Endothelial cell of umbilical vein (primary cell): Measurements from ENCODE around the gene AMZ2. TPM values are rescaled to one million over a fixed set of nuclear protein-coding genes. Genes with fewer than 3 reads are reported as not detected.
"Not testable (repeated sequence)": the region's sequence is repeated elsewhere in the genome, so short reads cannot be mapped to it uniquely, and the experiment has no call there.

ENCODE experiments used
- BruUV-seq: library from RNA; stranded (reverse); fragments of 400-500 nt; replicated peaks from 2 replicates; lab custom pipeline; 2021; lab: Mats Ljungman, UMichigan
- CTCF ChIA-PET: fragments of 300-600, 350-600 bp; sonication (Branson Sonifier 250); formaldehyde crosslinking; loops from one replicate; lab custom pipeline; 2021; ENCODE audit warnings: antibody characterized with exemption, inconsistent platforms; lab: Charles Lee
- POLR2A ChIA-PET: fragments of 300-600, 350-600 bp; sonication (Branson Sonifier 250); formaldehyde crosslinking; loops from one replicate; lab custom pipeline; 2021; ENCODE audit warnings: antibody characterized with exemption, inconsistent platforms; lab: Charles Lee
- DNase-seq: peaks from one replicate; pipeline ENCODE4 v3.0.0-alpha.2; 2011; ENCODE audit warnings: low read depth, low spot score
- FAIRE-seq: peaks from 2 replicates; lab custom pipeline; 2011; peaks lifted over from hg19 to GRCh38; lab: Jason Lieb, UNC
- H2AFZ ChIP-seq: 2 replicates; pipeline ENCODE4 v1.6.0; 2012; ENCODE audit warnings: low read depth, low read length, control low read depth, inconsistent platforms
- H3K27ac ChIP-seq: 2 replicates; pipeline ENCODE4 v1.5.1; 2011; ENCODE audit warnings: low read depth, mild to moderate bottlenecking, control low read depth, low read length, moderate library complexity; ENCODE audit not compliant: insufficient read depth
- H3K27me3 ChIP-seq, 2 experiments: 2 replicates each; pipeline versions ENCODE4 v1.6.0 to v1.6.1; 2011; ENCODE audit warnings: low read length in 2 of 2, mixed read lengths in 1 of 2; ENCODE audit not compliant: control insufficient read depth in 2 of 2, insufficient read depth in 2 of 2
- H3K36me3 ChIP-seq, 2 experiments: 2 replicates in 1 of 2; 3 replicates in 1 of 2; pipeline ENCODE4 v1.5.1; 2011; ENCODE audit warnings: low read length in 2 of 2, mild to moderate bottlenecking in 1 of 2, moderate library complexity in 1 of 2; ENCODE audit not compliant: control insufficient read depth in 2 of 2, insufficient read depth in 2 of 2; ENCODE audit errors: extremely low read depth in 1 of 2
- H3K4me1 ChIP-seq: 3 replicates; pipeline ENCODE4 v1.5.1; 2011; ENCODE audit warnings: mild to moderate bottlenecking, low read length; ENCODE audit not compliant: control insufficient read depth, insufficient read depth; ENCODE audit errors: extremely low read depth
- H3K4me2 ChIP-seq: 2 replicates; pipeline ENCODE4 v1.6.1; 2011; ENCODE audit warnings: low read length, control low read depth, mixed read lengths; ENCODE audit not compliant: insufficient read depth
- H3K4me3 ChIP-seq, 3 experiments: fragments of 200-600 bp in 1 of 3; sonication (generic), shearing (Covaris generic) in 1 of 3; replicated peaks in 1 of 3; 2 replicates each; pipeline ENCODE4 v1.5.1; 2011 to 2016; ENCODE audit warnings: control low read depth in 3 of 3, low read length in 3 of 3, mild to moderate bottlenecking in 2 of 3, inconsistent platforms in 1 of 3, low read depth in 1 of 3, moderate library complexity in 1 of 3; ENCODE audit not compliant: insufficient read depth in 1 of 3
- H3K79me2 ChIP-seq: 2 replicates; pipeline ENCODE4 v1.6.0; 2012; ENCODE audit warnings: low read length, inconsistent platforms; ENCODE audit not compliant: control insufficient read depth, insufficient read depth
- H3K9ac ChIP-seq: replicated peaks from 2 replicates; pipeline ENCODE3; 2011; ENCODE audit warnings: low read length, control low read depth; ENCODE audit not compliant: insufficient read depth; ENCODE audit errors: extremely low read depth
- H3K9me1 ChIP-seq: replicated peaks from 3 replicates; pipeline ENCODE4 v1.6.0; 2011; ENCODE audit warnings: mild to moderate bottlenecking, low read length; ENCODE audit not compliant: control insufficient read depth, insufficient read depth; ENCODE audit errors: extremely low read depth
- H3K9me3 ChIP-seq: replicated peaks from 2 replicates; pipeline ENCODE4 v1.5.1; 2012; ENCODE audit warnings: low read length, inconsistent platforms; ENCODE audit not compliant: control insufficient read depth, insufficient read depth
- H4K20me1 ChIP-seq: replicated peaks from 2 replicates; pipeline ENCODE3; 2011; ENCODE audit warnings: mild to moderate bottlenecking, low read length; ENCODE audit not compliant: control insufficient read depth, insufficient read depth; ENCODE audit errors: extremely low read depth
- CTCF ChIP-seq, 2 donors: IDR thresholded peaks; 1 replicate in 1 of 2; 2 replicates in 1 of 2; pipeline ENCODE4 v1.5.1; 2011; ENCODE audit warnings: low read length in 2 of 2, mild to moderate bottlenecking in 2 of 2, moderate library complexity in 2 of 2, control low read depth in 1 of 2, inconsistent platforms in 1 of 2, low read depth in 1 of 2; ENCODE audit not compliant: insufficient read depth in 1 of 2; ENCODE audit errors: extremely low read depth in 1 of 2
- EZH2 ChIP-seq: IDR thresholded peaks from 2 replicates; pipeline ENCODE4 v1.6.1; 2012; ENCODE audit warnings: borderline replicate concordance, low read depth, mild to moderate bottlenecking, moderate library complexity, low read length, inconsistent platforms; ENCODE audit not compliant: severe bottlenecking
- FOS ChIP-seq: IDR thresholded peaks from 2 replicates; pipeline ENCODE4 v1.6.1; 2011; ENCODE audit warnings: mild to moderate bottlenecking, low read length, moderate library complexity, borderline replicate concordance; ENCODE audit not compliant: insufficient read depth
- GATA2 ChIP-seq: IDR thresholded peaks from 2 replicates; pipeline ENCODE4 v1.7.0; 2011; ENCODE audit warnings: low read depth, mild to moderate bottlenecking, moderate library complexity, mixed read lengths, low read length; ENCODE audit not compliant: insufficient read length, insufficient read depth
- JUN ChIP-seq: IDR thresholded peaks from 2 replicates; pipeline ENCODE4 v1.6.1; 2011; ENCODE audit warnings: borderline replicate concordance, low read depth; ENCODE audit not compliant: insufficient read length, insufficient read depth
- MAX ChIP-seq: IDR thresholded peaks from 2 replicates; pipeline ENCODE4 v1.6.1; 2011; ENCODE audit not compliant: insufficient read depth, insufficient read length
- MYC ChIP-seq: IDR thresholded peaks from one replicate; pipeline ENCODE4 v1.6.1; 2011; ENCODE audit warnings: mild to moderate bottlenecking, low read depth, low read length
- POLR2A ChIP-seq: IDR thresholded peaks from 2 replicates; pipeline ENCODE4 v1.6.1; 2012; ENCODE audit warnings: low read depth, mild to moderate bottlenecking, control low read depth, low read length
- POLR2AphosphoS5 ChIP-seq: IDR thresholded peaks from 2 replicates; pipeline ENCODE4 v1.6.1; 2012; ENCODE audit warnings: low read depth, mild to moderate bottlenecking, control low read depth, low read length, moderate library complexity; ENCODE audit not compliant: insufficient read depth
- dilution Hi-C: fragments of 300-500 bp; cut with MboI; formaldehyde crosslinking; loops from one replicate; pipeline ENCODE4 v1.15.0; 2019; ENCODE audit warnings: low sequenced_read_pairs; ENCODE audit not compliant: extremely low pct_ligation_motif_present
- intact Hi-C: fragments of 100-400 bp; cut with micrococcal nuclease; formaldehyde crosslinking; loops from one replicate; pipeline ENCODE4 v1.10.0; 2022
- polyA plus RNA-seq, 4 experiments: library from polyadenylated mRNA; depleted of rRNA in 3 of 4; stranded (reverse) in 3 of 4; unstranded in 1 of 4; fragments of >200 nt; gene quantifications; 2 replicates each; pipeline versions ENCODE4 v1.2.1 to v1.2.3, GENCODE V29; 2011 to 2012; ENCODE audit warnings: missing spikeins in 1 of 4
- total RNA-seq: library from RNA; stranded (reverse); gene quantifications from 2 replicates; pipeline ENCODE4 v1.2.3, GENCODE V29; 2021

Gene AMZ2
- total and polyA plus RNA-seq, 2 donors (not counting 3 experiments of a cell fraction or from before 2014, with no cell fraction given) = 46.7 to 57.3 TPM

- ChIA-PET POLR2A (no interaction called here), CTCF (interaction anchor here (6.5 kb wide), 1 partner anchor 125 kb away, joined by 41 read pairs; no protein-coding TSS in a partner anchor)
- BruUV-seq = no TSS peak
- Histone ChIP-seq H3K9ac (no peak overlapping the region), H4K20me1 (no peaks in the 10 kb centered on the region), H3K4me1 (no peaks in the 10 kb centered on the region), H2AFZ (no peak overlapping the region), H3K4me2 (no peak overlapping the region), H3K4me3 (no peak overlapping the region), H3K27me3 (no peaks in the 10 kb centered on the region), H3K9me1 (no peaks in the 10 kb centered on the region), H3K9me3 (peaks cover 3% of the 10 kb centered on the region), H3K36me3 (no peaks in the 10 kb centered on the region), H3K79me2 (no peaks in the 10 kb centered on the region), H3K27ac (no peak overlapping the region)
- TF ChIP-seq CTCF (IDR thresholded peaks at IDR 0.05; ENCODE audit: extremely low read depth in 1 of 2, insufficient read depth in 1 of 2, low read depth in 1 of 2, low read length in 2 of 2) = no peak
- no peak for TF ChIP-seq POLR2AphosphoS5
- no peak for TF ChIP-seq GATA2
- no peak for TF ChIP-seq MAX
- no peak for TF ChIP-seq MYC
- TF ChIP-seq POLR2A = no peak
- TF ChIP-seq FOS = no peak
- TF ChIP-seq JUN = no peak
- TF ChIP-seq EZH2 = no peak
- FAIRE-seq = no peak
- DNase-seq = no peak
- dilution Hi-C loops = no loop called here
- intact Hi-C loops = no loop called here
These were observed 25.9 kb downstream of the AMZ2 start for GRCh38 chr17:68273722-68274121.

- FAIRE-seq = not testable (repeated sequence)
These were observed 28.5 kb downstream of the AMZ2 start for GRCh38 chr17:68276339-68276738.

More at GRCh38 chr17:68276339-68276738, 28.5 kb downstream of the AMZ2 start:
- H3K36me3 ChIP-seq, H3K27me3 ChIP-seq, H3K4me1 ChIP-seq, H2AFZ ChIP-seq, H3K27ac ChIP-seq, H4K20me1 ChIP-seq, H3K9me3 ChIP-seq, H3K4me2 ChIP-seq, intact Hi-C loops, H3K4me3 ChIP-seq, POLR2A ChIA-PET, CTCF ChIA-PET, dilution Hi-C loops, H3K9me1 ChIP-seq, BruUV-seq, H3K9ac ChIP-seq, DNase-seq, H3K79me2 ChIP-seq: not testable (repeated sequence)
